GM12865 (cell line): ENCODE data around the gene ZMYND10.

Experiments used
- DNase-seq: peaks from one replicate; pipeline ENCODE4 v3.0.0; 2010; ENCODE audit warnings: low read depth
- H3K4me3 ChIP-seq: 2 replicates; pipeline ENCODE4 v1.5.1; 2011; ENCODE audit warnings: mild to moderate bottlenecking, low read depth, low read length, control low read depth
- TF ChIP-seq, protein P1 (sequence below): IDR thresholded peaks from 2 replicates; pipeline ENCODE4 v1.5.1; 2011; ENCODE audit warnings: low read length, control low read depth, low read depth, inconsistent platforms; ENCODE audit not compliant: insufficient read depth; ENCODE audit errors: missing control alignments

The ZMYND10 gene

DNA sequence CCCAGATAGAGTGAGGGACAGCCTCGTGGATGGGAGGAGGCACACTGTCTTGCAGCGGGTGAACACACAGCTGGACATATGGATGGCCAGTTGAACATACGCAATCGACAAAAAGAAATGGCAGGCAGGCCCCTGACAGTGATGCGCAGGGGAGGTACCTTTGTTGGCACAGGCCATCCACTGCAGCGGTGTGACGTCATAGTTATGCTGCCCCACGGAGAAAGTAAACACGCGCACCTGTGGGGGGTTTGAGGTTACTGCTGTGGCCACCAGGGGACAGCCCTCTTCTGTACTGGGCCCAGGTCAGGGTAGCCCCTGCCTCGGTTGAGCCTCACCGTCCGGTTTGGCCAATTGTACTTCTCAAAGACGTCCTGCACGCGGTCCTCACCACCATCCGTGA, 33.2 kb upstream of the ZMYND10 start:
- TF ChIP-seq, protein P1, sequence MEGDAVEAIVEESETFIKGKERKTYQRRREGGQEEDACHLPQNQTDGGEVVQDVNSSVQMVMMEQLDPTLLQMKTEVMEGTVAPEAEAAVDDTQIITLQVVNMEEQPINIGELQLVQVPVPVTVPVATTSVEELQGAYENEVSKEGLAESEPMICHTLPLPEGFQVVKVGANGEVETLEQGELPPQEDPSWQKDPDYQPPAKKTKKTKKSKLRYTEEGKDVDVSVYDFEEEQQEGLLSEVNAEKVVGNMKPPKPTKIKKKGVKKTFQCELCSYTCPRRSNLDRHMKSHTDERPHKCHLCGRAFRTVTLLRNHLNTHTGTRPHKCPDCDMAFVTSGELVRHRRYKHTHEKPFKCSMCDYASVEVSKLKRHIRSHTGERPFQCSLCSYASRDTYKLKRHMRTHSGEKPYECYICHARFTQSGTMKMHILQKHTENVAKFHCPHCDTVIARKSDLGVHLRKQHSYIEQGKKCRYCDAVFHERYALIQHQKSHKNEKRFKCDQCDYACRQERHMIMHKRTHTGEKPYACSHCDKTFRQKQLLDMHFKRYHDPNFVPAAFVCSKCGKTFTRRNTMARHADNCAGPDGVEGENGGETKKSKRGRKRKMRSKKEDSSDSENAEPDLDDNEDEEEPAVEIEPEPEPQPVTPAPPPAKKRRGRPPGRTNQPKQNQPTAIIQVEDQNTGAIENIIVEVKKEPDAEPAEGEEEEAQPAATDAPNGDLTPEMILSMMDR = no peak
- DNase-seq = no peak
- H3K4me3 ChIP-seq = no peak overlapping the region

DNA sequence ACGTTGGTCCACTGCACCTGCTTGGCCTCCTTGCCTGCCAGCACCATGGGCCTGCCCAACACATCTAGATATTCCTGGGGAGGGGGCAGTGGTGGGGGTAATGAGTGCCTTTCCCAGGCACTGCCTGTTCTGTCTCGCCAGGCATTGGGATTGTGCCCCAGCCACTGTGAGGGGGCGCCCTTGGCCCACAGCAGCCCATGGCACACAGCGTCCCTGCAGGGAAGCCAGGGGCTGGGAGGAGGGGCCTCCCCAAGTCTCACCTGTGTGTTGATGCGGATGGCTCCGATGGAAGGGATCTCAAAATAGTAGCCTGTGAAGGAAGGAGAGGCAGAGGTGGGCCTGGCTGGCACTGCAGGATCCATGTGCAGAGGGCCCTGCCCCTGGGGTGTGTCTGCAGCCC, 32.5 kb upstream of the ZMYND10 start:
- H3K4me3 ChIP-seq = no peak overlapping the region
- DNase-seq = no peak
- TF ChIP-seq, protein P1 = no peak

DNA sequence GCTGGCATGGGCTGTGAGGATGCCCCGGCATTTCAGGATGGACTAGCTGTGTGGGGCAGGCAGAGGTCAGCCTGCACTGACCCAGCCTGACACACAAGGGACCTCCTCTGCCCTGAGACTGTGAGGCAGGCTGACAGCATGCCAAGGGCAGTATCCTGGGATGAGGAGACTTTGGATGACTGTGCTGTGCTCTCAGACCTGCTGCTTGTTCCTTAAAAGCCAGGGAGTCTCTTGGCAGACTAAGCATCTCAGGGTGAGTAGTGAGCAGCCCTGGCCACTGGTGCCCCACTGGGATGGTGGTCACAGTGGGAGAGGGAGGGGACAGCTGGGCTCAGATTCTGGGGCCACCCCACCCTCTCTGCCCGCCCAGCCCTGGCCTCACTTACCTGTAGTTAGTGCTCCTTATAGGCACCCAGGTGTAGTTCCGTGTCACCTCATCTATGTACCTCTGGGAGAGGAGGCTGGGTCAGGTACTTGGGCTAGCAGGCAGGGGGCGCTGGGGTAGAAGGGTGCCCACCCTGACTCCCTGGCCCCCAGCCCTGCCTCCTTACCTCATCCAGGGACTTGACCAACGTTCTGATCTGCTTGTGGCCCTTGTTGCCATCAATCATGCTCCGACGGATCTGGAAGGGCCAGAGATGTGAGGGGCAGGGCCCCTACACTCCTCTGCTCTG, 29.9 kb upstream of the ZMYND10 start:
- TF ChIP-seq, protein P1 = no peak
- no peak overlapping the region for H3K4me3 ChIP-seq

DNA sequence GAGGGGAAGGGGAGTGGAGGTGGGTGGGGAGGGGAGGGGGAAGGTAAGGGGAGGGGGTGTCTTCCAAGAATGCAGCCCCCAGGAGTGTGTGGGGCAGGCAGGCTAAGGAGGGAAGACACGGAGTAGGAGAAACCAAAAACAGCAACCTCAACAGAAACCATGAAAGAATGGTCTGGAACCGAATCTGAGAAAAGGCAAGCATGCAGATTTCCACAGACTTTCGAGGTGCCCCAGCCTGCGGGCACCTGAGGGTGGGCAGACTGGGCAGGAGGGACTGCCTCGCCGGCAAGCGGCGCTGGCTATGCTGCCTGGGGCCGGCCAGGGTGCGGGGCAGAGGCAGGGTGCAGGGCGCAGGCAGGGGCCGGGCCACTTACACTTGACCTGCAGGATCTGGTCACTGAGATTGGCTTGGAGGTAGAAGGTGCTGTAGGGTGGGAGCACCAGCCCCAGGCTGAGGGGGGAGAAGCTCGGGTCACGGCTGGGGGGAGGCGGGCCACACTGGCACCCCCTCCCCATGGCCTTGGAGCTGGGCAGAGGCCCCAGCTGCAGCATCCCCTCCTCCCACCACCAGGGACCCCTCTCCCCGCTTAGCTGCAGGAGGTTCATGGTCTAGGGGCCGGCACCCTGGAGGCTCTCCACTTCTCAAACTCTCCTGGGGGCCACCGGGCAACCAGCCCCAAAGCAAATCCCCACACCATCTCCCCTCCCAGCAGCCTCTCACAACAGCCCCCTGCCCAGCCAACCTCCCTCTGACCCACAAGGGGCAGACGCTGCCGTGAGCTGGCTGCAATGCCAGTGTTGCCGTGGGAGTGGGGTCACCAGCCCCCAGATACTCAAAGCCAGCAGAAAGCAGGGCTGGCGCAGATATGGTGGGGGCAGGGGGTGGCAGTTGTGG, 29.1 kb upstream of the ZMYND10 start:
- no peak overlapping the region for H3K4me3 ChIP-seq
- TF ChIP-seq, protein P1 = no peak
- no peak for DNase-seq

More for the DNA sequence above, 29.9 kb upstream of the ZMYND10 start:
- DNase-seq = no peak

DNA sequence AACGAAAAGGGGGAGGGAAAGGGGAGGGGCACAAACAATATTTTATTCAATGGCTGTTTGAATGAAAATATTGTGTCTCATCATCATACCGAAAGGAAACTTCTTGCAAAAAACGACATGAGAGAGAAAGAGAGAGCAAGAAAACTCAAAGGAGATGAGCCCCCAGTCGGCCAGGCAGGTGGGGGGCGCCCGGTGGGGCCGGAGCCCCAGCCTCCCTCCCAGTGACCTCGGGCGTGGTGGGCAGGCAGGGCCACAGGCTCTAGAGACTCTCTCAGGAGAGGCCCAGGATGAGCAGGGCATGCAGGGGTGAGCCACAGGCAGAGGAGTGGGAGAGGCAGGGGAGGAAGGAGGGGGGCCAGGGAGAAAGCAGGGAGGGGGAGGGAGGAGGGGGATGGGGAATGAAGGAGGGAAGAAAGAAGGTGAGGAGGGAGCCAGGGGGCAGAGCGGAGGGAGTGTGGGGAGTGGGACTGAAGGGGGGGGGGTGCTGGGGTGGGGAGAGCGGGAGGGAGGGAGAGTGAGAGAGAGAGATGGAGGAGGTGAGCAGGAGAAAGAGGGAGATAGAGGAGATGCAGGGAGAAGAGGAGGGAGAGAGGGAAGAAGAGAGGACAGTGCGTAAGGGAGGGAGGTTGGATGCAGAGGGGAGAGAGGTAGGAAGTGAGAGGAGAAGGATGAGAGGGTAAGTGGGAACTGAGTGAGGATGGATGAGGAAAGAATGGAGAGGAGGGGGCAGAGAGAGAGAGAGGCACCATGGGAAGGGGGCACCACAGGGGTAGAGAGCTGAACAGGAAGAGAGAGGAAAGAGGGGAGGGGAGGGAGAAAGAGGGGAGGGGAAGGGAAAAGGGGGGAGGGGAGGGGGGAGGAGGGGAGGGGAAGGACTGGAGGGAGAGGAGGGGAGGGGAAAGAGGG, 27.9 kb upstream of the ZMYND10 start:
- TF ChIP-seq, protein P1 = no peak
- no peak overlapping the region for H3K4me3 ChIP-seq
- DNase-seq = no peak

DNA sequence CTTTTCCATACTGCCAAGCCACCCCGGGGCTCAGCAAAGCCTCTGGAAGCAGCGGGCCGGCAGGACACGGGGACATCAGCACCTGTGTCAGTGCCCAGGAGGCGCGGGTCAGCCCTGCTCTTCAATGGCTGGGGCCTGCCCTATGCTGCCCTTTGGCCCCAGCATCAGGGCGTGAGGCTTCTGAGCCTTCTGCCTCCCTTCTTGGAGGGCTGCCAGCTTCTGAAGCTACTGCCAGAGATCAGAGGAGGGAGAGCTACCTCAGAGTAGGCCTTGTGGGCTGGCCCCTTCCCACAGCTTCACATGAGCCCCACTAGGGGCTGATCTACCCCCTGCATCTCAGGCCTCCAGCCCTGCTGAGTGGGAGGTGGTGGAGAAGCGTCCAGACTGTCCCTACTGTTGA, 26.8 kb upstream of the ZMYND10 start:
- no peak for DNase-seq
- TF ChIP-seq, protein P1 = no peak
- H3K4me3 ChIP-seq = no peak overlapping the region
